HG02884 (cell line): ENCODE results near the gene UGT2B17.
"Not testable (repeated sequence)": the region's sequence is repeated elsewhere in the genome, so short reads cannot be mapped to it uniquely, and the experiment has no call there.

Source experiments
- ATAC-seq: cut with Tn5 transposase; IDR thresholded peaks from one replicate; pipeline ENCODE4 v1.9.1; 2021; ENCODE audit warnings: mild to moderate bottlenecking, moderate library complexity; ENCODE audit not compliant: unreplicated experiment

Gene UGT2B17

DNA sequence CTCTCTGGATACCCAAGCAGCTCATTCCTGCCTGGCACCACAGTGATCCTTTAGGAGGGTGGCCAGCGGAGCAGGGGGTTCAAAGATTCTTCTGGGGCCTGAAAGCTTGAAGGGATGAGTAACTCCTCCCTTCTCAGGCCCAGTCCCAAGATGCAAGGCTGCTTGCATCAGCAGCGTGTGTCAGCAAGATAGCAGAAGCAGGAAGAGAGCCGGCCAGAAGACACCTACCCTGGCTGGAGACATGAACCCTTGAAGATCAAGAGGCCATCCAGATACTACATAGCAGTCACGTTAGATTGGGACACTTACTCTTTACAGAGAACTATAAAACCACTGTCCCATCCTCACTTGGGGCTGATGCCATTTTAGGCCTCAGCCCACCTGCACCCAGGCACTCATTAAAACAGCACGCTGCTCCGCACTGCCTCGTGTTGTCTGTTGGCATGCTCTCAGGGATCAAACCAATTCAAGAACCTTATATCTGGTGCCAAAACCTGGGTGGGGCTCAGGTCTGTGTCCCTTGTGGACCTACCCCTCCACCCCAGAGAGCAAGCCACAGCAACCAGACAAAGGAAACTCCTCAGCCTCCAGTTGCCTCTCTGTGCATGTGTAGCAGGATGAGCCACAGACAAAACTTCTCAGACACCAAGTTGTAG, 6.5 kb downstream of the UGT2B17 start:
- no peak for ATAC-seq

DNA sequence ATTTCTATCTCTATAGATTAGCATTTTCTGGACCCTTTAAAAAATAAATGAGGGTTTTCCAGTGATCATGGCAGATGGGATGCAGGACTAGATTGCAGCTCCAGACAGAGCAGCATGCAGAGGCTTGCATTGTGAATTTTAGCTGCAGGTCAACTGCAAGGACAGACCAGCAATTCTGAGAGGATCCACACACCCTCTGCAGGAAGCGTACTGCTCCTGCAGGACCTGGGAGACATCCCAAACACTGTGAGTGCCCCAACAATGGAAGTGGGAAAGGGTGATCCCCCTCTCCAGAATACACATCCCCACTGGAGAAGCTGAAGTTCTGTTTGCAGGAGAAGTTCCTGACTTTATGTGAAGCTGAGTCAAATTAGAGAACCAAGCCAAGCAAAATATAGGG, 7.1 kb downstream of the UGT2B17 start:
- ATAC-seq: not testable (repeated sequence)

DNA sequence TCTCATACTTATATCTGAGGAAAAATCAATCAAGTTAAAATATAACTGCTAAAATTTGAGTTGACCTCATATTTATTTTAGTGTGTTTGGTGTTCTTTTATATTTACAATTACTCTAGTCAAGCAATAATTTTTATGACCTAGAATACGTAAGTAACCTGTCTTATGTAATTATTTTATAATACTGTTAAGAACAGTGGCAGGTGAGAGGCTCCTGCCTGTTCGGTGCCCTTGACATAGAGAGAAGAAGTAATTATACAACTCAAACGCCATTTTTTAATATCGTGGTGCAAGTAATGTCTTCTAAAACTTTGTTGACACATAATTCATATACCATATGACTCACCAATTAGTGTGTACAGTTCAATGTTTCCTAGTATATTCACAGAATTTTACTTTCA, 7.6 kb downstream of the UGT2B17 start:
- not testable (repeated sequence) for ATAC-seq

DNA sequence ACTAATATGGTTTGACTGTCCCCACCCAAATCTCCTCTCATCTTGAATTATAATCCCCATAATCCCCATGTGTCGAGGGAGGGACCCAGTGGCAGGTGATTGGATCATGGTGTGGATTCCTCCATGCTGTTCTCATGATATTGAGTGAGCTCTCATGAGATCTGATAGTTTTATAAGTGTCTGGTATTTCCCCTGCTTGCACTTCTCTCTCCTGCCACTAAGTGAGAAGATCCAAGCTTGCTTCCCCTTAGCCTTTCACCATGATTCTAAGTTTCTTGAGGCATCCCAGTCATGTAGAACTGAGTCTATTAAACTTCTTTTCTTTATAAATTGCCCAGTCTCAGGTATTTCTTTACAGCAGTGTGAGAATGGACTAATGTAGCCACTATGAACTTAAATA, 9.8 kb downstream of the UGT2B17 start:
- ATAC-seq: not testable (repeated sequence)

DNA sequence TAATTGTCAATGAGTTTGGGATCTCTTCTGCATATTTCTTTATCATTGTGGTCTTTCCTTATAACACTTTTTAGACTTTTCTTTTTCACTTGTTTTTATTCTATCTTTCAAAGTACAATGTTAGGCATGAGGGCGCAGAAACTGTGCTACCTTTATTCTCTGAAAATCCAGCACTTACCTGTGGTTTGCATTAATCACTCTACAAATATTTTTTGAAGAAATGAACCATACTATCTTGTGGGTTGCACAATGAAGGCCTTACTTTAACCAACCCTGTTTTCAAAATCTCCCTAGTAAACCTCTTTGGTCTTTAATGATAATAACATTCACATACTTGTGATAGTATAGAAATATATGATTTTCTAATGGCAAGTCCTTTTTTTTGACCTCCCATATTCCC, 11.0 kb downstream of the UGT2B17 start:
- not testable (repeated sequence) for ATAC-seq

DNA sequence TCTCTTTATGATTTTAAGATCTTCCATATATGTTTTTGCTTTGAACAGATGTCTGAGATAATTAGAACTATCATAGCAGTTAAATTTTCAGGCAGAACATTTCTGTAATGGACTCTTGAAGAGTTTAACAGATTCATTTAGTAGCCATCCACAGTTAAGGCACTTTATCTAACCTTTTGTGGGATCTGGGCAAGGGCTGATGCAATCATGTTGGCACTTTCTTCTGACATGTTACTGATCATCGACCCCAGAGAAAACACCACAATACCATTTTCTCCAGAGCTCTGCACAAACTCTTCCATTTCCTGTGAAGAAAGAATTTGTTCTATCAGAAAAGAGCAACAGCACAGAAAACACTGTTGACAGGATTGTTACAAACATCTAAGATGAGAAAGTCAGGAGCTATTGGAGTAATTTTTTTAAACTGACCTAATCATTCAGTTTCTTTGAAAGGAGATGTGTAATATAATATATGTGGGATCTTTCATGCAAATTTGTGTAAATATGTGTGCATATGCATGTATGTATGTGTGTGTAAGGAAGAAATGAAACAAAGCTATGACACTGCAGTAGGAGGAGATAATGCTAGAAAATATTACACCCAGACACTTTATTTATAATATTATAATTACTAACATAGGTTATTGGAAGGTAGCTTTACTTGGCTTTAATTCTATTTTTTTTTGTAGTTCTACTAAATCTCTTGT, 15.6 kb downstream of the UGT2B17 start:
- ATAC-seq: not testable (repeated sequence)

DNA sequence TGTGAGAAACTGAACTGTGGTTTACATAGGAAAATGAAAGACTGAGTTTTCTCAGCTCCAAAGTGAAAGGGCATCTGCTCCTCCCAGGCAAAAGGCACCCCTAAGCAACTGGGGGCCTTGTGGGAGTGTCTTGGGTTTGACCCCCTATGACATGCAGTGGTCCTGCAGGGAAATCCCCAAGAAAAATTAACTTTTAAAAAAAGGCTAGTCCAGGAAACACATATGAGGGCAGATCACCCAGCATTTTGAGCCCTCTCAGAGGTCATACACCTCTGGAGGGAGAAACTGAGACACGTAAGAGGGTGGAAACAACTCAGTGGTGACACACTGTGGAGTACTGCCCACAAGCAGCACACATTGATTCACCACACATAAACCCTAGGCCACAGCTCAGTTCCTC, 22.3 kb downstream of the UGT2B17 start:
- peak; percentile 57 for ATAC-seq

DNA sequence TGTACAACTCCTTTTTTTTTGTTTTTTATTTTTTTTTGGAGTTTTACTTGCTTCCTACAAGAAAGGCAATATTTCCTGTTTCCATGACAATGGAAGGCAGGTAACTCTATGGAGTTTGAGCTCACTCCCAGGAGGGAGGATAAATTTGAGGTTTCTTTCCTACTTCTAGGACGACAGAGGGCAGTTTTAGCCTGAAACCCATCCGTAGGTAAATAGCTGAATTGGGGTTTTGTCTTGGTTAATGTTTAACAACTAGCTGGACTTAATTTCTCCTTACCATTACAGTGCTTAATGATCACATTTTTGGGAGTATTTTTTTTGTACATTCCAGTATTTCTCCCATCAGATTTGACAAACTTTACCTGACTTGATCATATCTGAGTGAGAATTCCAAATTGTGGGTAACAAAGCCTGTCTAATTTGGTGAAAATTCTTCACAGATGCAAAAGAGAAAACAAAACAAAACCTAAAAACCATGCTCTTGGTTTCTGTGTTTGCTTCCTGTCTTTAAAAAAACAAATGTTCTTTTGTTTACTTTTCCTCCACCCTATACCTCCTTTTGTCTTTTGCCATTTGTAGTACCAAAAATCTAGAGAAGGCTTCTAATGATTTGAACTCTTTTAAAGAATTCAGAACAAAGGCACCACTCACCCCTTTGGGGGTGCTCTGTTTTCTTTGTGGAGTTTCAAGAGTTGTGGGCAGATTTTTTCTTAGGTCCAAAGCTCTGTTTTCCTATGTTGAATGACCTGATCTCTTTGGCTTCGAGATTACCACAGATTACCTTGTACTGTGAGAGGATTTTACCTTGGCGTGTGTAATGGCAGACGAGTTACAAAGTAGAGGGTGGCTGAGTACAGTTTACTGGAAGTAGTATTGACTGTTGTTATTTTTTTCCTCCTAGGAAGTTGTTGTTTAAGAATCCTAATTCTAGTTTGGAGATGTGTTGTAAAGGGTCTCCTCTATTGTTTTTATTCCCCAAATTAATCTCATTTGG, 23.0 kb downstream of the UGT2B17 start:
- peak; percentile 44 for ATAC-seq

DNA sequence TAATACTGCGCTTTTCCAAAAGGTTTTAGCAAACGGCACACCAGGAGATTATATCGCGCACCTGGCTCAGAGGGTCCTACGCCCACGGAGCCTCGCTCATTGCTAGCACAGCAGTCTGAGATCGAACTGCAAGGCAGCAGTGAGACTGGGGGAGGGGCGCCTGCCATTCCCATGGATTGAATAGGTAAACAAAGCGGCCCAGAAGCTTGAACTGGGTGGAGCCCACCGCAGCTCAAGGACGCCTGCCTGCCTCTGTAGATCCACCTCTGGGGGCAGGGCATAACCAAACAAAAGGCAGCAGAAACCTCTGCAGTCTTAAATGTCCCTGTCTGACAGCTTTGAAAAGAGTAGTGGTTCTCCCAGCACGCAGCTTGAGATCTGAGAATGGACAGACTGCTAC, 33.4 kb downstream of the UGT2B17 start:
- ATAC-seq: not testable (repeated sequence)

DNA sequence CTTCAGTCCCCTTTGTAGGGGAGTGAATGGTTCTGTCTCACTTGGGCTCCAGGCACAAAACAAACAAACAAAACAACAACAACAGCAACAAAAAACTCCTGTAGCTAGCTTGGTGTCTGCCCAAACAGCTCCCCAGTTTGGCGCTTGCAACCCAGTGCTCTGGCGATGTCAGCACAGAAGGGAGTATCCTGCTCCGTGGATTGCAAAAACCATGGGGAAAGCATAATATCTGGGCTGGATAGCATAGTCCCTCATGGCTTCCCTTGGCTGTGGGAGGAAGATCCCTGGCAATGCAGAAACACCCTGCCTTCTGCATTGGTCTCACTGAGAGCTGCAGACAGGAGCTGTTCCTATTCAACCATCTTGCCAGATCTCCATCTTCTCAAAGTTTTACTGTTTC, 39.7 kb downstream of the UGT2B17 start:
- no peak for ATAC-seq

DNA sequence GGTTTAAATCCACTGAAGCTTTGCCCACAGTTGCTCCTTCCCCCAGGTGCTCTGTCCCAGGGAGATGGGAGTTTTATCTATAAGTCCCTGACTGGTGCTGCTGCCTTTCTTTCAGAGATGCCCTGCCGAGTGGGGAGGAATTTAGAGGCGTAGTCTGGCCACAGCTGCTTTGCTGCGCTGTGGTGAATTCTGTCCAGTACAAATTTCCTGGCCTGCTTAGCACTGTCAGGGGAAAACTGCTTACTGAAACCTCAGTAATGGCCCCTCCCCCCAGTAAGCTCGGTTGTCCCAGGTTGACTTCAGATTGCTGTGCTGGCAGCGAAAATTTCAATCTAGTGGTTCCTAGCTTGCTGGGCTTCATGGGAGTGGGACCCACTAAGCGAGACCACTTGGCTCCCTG, 40.1 kb downstream of the UGT2B17 start:
- ATAC-seq: no peak

DNA sequence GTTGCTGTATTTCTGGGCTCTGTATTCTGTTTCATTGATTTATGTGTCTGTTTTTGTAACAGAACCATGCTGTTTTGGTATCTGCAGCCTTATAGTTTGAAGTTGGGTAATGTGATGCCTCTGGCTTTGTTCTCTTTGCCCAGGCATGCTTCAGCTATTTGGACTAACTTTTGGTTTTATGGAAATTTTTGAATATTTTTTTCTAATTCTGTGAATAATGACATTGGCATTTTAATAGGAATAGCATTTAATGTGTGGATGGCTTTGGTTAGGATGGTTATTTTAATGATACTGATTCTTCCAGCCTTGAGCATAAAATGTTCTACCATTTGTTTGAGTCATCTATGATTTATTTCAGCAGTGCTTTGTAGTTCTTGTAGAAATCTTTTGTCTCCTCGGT, 53.9 kb downstream of the UGT2B17 start:
- not testable (repeated sequence) for ATAC-seq

DNA sequence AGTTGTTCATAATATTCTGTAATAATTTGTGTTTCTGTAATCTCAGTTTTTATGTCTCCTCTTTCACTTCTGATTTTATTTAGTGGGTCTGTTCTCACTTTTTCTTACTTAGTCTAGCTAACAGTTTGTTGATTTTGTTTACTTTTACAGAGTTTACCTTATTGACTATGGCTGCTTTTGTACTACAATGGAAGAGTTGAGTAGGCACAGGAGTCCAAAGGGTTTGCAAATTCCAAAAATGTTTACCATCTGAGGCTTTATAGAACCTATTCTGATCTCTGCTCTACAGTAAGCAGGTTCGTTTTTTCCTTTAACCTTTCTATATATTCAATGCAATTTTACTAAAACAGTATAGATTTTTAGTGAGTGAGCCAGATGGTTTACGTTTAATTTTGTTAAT, 55.1 kb downstream of the UGT2B17 start:
- ATAC-seq: no peak

DNA sequence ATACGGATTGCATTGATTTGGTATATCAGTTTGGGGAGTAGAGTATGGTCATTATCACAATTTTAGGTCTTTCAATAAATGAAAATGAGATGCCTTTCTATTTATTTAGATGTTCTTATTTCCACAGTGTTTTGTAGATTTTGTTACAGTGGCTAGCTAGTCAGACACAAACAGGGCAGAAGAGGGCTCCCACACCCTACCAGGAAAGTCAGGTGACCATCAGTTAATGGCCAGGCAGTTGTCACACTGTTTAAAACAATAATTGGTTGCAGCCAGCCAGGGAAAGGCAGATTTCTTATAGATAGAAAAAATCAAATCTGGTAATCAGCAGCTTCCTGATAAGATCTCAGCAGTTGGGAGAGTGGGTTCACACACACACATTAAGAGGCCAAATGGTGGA, 57.2 kb downstream of the UGT2B17 start:
- ATAC-seq: no peak

DNA sequence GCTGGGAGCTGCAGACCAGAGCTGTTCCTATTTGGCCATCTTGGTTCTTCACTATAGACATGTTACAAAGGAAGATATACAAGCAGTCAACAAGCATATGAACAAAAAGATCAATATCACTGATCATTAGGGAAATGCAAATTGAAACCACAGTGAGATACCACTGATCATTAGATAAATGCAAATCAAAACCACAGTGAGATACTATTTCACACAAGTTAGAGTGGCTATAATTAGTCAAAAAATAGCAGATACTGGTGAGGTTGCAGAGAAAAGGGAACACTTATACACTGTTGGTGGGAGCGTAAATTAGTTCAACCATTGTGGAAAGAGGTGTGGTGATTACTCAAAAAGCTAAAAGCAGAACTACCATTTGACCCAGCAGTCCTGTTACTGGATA, 70.7 kb downstream of the UGT2B17 start:
- ATAC-seq: peak; percentile 79

DNA sequence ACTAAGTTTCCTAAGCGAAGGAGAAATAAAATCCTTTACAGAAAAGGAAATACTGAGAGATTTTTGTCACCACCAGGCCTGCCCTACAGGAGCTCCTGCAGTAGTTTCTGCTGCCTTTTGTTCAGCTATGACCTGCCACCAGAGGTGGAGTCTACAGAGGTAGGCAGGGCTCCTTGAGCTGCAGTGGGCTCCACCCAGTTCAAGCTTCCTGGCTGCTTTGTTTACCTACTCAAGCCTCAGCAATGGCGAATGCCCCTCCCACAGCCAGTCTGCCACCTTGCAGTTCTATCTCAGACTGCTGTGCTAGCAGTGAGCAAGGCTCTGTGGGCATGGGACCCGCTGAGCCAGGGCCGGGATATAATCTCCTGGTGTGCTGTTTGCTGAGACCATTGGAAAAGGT, 71.3 kb downstream of the UGT2B17 start:
- not testable (repeated sequence) for ATAC-seq

DNA sequence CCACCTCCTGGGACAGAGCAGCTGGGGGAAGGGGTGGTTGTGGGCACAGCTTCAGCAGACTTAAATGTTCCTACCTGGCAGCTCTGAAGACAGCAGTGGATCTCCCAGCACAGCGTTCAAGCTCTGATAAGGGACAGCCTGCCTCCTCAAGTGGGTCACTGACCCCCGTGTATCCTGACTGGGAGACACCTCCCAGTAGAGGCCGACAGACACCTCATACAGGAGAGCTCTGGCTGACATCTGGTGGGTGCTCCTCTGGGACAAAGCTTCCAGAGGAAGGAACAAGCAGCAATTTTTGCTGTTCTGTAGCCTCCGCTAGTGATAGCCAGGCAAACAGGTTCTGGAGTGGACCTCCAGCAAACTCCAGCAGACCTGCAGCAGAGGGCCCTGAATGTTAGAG, 72.7 kb downstream of the UGT2B17 start:
- ATAC-seq: not testable (repeated sequence)

DNA sequence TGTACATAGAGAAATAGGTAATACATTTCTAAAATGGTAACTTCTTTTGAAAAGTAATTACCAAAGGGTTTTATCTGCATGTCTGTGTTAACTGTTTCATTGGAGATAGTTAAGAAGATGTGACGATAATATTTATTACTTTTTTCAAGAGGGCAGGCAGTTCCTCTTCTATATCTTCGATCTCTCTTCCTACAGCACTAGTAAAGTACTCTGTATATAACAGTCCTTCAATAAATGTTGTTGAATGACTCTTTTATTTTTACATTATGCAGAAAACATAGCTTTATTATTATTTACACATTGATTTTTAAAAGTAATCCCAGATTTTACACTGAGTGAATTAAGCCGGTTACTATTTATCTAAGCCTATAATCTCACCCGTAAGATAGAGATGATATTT, 77.1 kb downstream of the UGT2B17 start:
- ATAC-seq: no peak

DNA sequence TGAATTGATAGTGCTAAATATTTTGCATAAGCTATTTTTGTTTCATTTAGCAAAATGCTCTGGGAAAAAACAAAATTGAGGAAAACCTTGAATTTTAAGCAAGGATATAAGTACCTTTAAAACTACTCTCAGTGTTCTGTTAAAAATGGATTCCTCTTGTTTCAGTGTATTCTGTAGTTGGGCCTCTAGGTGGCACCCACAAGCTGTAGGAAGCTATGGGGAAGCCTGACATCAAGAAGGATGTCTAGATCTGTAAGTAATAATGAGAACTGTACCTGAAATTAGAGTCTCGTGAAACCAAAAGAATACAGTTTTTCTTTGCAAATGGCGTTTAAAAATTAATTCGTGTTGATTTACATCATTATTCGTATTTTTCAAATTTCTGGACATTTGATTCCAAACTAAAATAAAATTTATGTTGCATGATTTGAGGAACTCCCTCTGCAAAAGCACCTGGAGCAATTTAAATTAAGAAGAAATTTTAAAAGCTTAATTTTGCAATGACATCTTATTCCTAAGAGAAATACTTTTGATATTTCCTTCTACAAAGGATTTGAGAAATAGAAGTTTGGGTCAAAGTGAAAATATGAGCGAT, 77.6 kb downstream of the UGT2B17 start:
- ATAC-seq: peak; percentile 95

DNA sequence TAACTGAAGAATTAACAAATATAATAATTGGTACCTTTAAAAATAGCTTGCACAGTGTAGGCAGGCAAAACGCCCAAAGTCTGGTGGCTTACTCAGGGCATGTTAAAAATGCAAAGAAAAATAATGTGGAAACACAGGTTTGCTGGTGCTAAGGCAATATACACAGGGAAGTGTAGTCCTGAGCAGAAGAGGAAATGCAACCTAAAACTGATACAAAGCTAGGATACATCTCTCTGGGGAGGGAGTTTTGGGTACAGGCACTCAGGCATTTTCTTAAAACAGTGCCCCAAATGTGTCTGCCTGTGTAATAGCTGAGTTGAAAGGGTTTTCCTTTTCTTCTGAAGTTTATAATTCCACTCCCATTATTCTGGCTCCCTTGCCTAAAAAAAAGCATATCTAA, 81.4 kb downstream of the UGT2B17 start:
- ATAC-seq: no peak

DNA sequence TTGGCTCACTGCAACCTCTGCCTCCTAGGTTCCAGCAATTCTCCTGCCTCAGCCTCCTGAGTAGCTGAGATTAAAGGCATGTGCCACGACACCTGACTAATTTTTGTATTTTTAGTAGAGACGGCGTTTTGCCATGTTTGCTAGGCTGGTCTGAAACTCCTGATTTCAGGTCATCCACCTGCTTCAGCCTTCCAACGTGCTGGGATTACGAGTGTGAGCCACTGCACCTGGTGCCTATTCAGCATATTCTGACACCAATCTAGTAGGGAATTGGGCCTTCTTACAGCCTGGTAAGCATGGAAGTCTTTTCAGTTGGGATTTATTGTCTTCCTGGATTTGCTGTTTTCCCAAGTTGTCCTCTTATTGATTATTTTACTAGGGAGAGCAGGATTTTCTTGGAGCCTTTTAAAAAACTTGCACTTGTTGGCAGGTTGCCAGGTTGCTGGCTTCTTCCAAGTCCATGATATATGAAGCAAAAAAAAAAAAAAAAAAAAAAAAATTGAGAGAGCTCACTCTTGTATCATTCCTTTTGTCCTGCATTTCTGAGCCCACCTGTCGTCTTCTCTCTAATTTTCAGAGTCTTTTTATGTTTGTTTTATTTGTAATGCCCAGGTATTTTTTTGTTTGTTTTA, 85.2 kb downstream of the UGT2B17 start:
- ATAC-seq: no peak
